GM06990 (cell line): ENCODE data around the gene FKBP5.

ENCODE experiments used
- DNase-seq: peaks from one replicate; pipeline ENCODE4 v3.0.0-alpha.2; 2011; ENCODE audit not compliant: insufficient read length; ENCODE audit errors: extremely low read depth
- H3K27me3 ChIP-seq: replicated peaks from 2 replicates; pipeline ENCODE4 v1.6.0; 2011; ENCODE audit warnings: low read length; ENCODE audit not compliant: control insufficient read depth, insufficient read depth
- H3K36me3 ChIP-seq: 2 replicates; pipeline ENCODE4 v1.5.1; 2011; ENCODE audit warnings: low read length; ENCODE audit not compliant: control insufficient read depth, insufficient read depth
- H3K4me3 ChIP-seq: replicated peaks from 2 replicates; pipeline ENCODE4 v1.5.1; 2011; ENCODE audit warnings: low read depth, mild to moderate bottlenecking, control low read depth, low read length
- TF ChIP-seq, protein P1 (sequence below): IDR thresholded peaks from 2 replicates; pipeline ENCODE4 v1.5.1; 2011; ENCODE audit warnings: low read length, control low read depth, mild to moderate bottlenecking, inconsistent platforms; ENCODE audit not compliant: insufficient read depth, poor library complexity, severe bottlenecking

The FKBP5 gene

DNA sequence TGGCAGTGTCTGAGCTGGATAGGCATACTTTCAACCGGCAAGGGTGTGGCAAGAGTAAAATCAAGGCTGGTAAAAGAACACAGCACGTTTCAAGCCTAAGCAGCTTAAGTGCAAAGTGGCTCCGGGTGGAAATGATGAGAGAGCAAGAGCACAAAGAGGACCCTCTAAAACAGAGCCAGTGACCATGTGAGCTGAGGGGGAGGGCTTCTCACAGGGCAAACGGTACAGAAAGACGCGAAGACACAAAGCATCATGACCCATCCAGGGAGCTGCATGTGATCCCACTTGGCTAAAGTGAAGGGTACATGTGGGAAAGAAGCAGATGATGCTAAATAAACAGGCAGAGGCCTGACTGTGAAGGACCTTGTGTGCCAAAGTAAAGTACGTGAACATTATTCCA lies 25.7 kb downstream of the FKBP5 start:
- no peak for DNase-seq
- no peak overlapping the region for H3K4me3 ChIP-seq
- H3K36me3 ChIP-seq, result no peaks in the 10 kb centered on the region
- H3K27me3 ChIP-seq, result no peaks in the 10 kb centered on the region
- TF ChIP-seq, protein P1, sequence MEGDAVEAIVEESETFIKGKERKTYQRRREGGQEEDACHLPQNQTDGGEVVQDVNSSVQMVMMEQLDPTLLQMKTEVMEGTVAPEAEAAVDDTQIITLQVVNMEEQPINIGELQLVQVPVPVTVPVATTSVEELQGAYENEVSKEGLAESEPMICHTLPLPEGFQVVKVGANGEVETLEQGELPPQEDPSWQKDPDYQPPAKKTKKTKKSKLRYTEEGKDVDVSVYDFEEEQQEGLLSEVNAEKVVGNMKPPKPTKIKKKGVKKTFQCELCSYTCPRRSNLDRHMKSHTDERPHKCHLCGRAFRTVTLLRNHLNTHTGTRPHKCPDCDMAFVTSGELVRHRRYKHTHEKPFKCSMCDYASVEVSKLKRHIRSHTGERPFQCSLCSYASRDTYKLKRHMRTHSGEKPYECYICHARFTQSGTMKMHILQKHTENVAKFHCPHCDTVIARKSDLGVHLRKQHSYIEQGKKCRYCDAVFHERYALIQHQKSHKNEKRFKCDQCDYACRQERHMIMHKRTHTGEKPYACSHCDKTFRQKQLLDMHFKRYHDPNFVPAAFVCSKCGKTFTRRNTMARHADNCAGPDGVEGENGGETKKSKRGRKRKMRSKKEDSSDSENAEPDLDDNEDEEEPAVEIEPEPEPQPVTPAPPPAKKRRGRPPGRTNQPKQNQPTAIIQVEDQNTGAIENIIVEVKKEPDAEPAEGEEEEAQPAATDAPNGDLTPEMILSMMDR, result no peak

DNA sequence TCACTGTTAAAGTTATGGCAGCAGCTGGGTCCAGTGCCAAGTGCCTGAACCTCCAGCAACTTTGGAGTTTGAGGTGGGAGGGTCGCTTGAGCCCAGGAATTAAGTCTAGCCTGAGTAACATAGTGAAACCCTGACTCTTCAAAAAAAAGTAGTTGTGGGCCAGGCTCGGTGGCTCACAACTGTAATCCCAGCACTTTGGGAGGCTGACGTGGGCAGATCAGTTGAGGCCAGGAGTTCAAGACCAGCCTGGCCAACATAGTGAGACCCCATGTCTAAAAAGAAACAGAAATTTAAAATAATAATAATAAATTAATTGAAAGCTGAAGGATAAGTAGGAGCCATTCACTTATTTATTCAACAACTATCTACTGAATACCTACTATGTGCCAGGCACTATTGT lies 33.8 kb downstream of the FKBP5 start:
- Histone ChIP-seq H3K4me3 (no peak overlapping the region), H3K27me3 (no peaks in the 10 kb centered on the region), H3K36me3 (no peaks in the 10 kb centered on the region)
- no peak for DNase-seq
- TF ChIP-seq, protein P1, result no peak

DNA sequence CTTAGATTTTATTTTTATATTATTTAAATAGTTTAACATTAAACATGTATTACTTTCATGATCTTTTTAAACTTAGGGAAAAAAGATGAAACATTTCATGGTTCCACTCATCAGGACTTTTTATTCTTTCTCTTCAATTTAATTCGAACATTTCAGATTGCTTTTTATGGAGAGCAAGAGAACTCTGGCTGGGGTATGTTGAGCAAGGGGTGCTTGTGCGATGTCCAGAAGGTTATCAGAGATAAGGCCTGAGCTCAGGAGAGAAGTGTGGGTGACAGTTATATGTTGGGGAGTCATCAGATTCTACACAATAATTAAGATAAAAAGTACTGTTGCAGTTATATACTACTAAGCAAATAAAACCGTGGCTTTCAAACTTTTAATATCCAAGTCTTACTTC lies 37.5 kb downstream of the FKBP5 start:
- Histone ChIP-seq H3K27me3 (no peaks in the 10 kb centered on the region), H3K36me3 (no peaks in the 10 kb centered on the region), H3K4me3 (no peak overlapping the region)
- TF ChIP-seq, protein P1, result no peak
- DNase-seq, result no peak

DNA sequence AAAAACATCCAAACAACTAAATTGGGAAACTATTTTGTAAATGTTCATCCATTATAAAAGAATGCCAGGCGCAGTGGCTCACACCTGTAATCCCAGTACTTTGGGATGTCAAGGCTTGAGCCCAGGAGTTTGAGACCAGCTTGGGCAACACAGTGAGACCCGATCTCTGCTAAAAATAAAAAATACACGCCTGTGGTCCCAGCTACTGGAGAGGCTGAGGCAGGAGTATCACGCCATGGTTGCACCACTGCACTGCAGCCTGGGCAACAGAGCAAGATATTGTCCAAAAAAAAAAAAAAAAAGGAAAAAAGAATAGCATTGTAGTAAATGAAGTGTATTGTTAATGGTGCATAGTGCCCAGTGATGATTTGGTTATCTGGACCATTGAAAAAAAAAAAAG lies 38.7 kb downstream of the FKBP5 start:
- Histone ChIP-seq H3K36me3 (no peaks in the 10 kb centered on the region), H3K27me3 (no peaks in the 10 kb centered on the region), H3K4me3 (no peak overlapping the region)
- TF ChIP-seq, protein P1, result no peak
- no peak for DNase-seq

DNA sequence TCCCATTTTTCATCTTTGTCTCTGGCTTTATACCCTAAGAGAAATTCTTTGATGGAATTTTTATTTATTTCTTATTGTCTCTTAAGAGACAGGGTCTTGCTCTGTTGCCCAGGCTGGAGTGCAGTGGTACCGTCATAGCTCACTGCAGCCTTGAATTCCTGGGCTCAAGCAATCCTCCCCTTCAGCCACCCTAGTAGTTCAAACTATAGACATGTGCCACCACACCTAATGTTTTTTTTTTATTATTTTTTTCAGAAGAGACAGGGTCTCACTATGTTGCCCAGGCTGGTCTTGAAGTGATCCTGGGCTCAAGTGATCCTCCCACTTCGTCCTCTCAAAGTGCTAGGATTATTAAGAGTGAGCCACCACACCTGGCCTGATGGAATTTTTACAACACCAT lies 40.5 kb downstream of the FKBP5 start:
- TF ChIP-seq, protein P1, result no peak
- DNase-seq, result no peak
- Histone ChIP-seq H3K4me3 (no peak overlapping the region), H3K27me3 (no peaks in the 10 kb centered on the region), H3K36me3 (no peaks in the 10 kb centered on the region)

DNA sequence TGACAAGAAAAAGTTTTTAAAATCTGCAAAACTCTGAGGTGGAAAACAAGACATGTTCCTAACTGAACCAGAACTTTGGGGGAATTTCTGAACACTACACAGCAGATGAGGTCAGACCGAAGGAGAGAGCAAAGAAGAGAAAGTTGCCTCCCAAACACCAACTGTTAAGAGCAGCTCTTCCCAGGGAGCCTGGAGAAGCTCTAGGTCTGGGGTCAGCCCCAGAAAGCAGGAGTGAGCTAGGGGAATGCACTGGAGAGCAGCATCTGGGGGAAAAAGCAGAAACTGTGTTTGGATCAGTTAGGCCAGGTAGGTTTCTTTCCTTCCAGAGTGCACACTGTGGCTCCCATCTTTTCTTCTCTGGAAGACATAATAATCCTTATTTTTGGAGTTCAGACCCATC lies 41.3 kb downstream of the FKBP5 start:
- H3K4me3 ChIP-seq, result no peak overlapping the region
- TF ChIP-seq, protein P1, result no peak
- DNase-seq, result no peak
- H3K36me3 ChIP-seq, result no peaks in the 10 kb centered on the region
- no peaks in the 10 kb centered on the region for H3K27me3 ChIP-seq
